H1 (cell line): Measurements from ENCODE around the gene PLCL2. TPM values are rescaled to one million over a fixed set of nuclear protein-coding genes. Genes with fewer than 3 reads are reported as not detected.

Source experiments
- CTCF ChIA-PET: fragments of 300-600 bp; sonication (Branson Sonifier 250); formaldehyde crosslinking; loops from one replicate; lab custom pipeline; 2021; ENCODE audit not compliant: partially characterized antibody; lab: Charles Lee
- POLR2A ChIA-PET: fragments of 300-600 bp; sonication (Branson Sonifier 250); formaldehyde crosslinking; loops from one replicate; lab custom pipeline; 2021; ENCODE audit warnings: inconsistent platforms; ENCODE audit not compliant: partially characterized antibody; lab: Charles Lee
- DNase-seq, 2 experiments: peaks; one replicate each; pipeline versions ENCODE4 v3.0.0 to v3.0.0-alpha.2; 2010 to 2022; ENCODE audit warnings: low spot score in 2 of 2, low read depth in 1 of 2, mixed read lengths in 1 of 2
- FAIRE-seq: peaks from 2 replicates; lab custom pipeline; 2011; peaks lifted over from hg19 to GRCh38; lab: Jason Lieb, UNC
- H2AFZ ChIP-seq: 2 replicates; pipeline ENCODE4 v1.8.1; 2012; ENCODE audit warnings: low read length, inconsistent platforms
- H2AK5ac ChIP-seq: 2 replicates; pipeline ENCODE4 v1.6.1; 2013; ENCODE audit warnings: low read depth, low read length
- H2BK120ac ChIP-seq: replicated peaks from 2 replicates; pipeline ENCODE3; 2013; ENCODE audit warnings: low read depth, low read length, inconsistent platforms
- H2BK12ac ChIP-seq: 2 replicates; pipeline ENCODE4 v1.6.1; 2013; ENCODE audit warnings: low read depth, low read length
- H2BK15ac ChIP-seq: 2 replicates; pipeline ENCODE4 v1.6.1; 2013; ENCODE audit warnings: low read length
- H2BK20ac ChIP-seq: 2 replicates; pipeline ENCODE4 v1.6.1; 2013; ENCODE audit warnings: low read length
- H2BK5ac ChIP-seq: 2 replicates; pipeline ENCODE4 v1.6.1; 2013; ENCODE audit warnings: low read depth, low read length
- H3K14ac ChIP-seq: 2 replicates; pipeline ENCODE4 v1.6.1; 2013; ENCODE audit warnings: inconsistent platforms; ENCODE audit not compliant: insufficient read length
- H3K18ac ChIP-seq: 2 replicates; pipeline ENCODE4 v1.6.1; 2013; ENCODE audit warnings: low read length; ENCODE audit errors: extremely low read depth
- H3K23ac ChIP-seq: 2 replicates; pipeline ENCODE4 v1.6.1; 2013; ENCODE audit warnings: inconsistent platforms; ENCODE audit not compliant: insufficient read length
- H3K23me2 ChIP-seq: 2 replicates; pipeline ENCODE4 v1.6.1; 2013; ENCODE audit warnings: low read depth, low read length
- H3K27ac ChIP-seq: 2 replicates; pipeline ENCODE4 v1.6.1; 2011; ENCODE audit warnings: low read depth, low read length, inconsistent platforms
- H3K27me3 ChIP-seq, 4 experiments: replicated peaks in 1 of 4; 1 replicate in 1 of 4; 2 replicates in 3 of 4; pipeline versions ENCODE4 v1.6.1 to v1.8.1; 2011 to 2013; ENCODE audit warnings: low read length in 3 of 4, mild to moderate bottlenecking in 3 of 4, inconsistent platforms in 2 of 4, mixed read lengths in 2 of 4, moderate library complexity in 1 of 4; ENCODE audit not compliant: control insufficient read depth in 3 of 4, insufficient read depth in 3 of 4; ENCODE audit errors: extremely low read depth in 1 of 4
- H3K36me3 ChIP-seq, 4 experiments: 2 replicates each; pipeline versions ENCODE4 v1.6.1 to v1.8.1; 2011 to 2013; ENCODE audit warnings: mild to moderate bottlenecking in 4 of 4, low read length in 3 of 4, moderate library complexity in 2 of 4, control low read depth in 1 of 4, inconsistent platforms in 1 of 4; ENCODE audit not compliant: insufficient read depth in 4 of 4, control insufficient read depth in 2 of 4
- H3K4ac ChIP-seq: replicated peaks from 2 replicates; pipeline ENCODE3; 2013; ENCODE audit warnings: low read length, low read depth, mixed read lengths, inconsistent platforms; ENCODE audit not compliant: insufficient read length
- H3K4me1 ChIP-seq, 4 experiments: replicated peaks in 1 of 4; 1 replicate in 1 of 4; 2 replicates in 3 of 4; pipeline versions ENCODE4 v1.6.1 to v1.8.1; 2011 to 2013; ENCODE audit warnings: low read length in 3 of 4, inconsistent platforms in 2 of 4, mixed read lengths in 1 of 4; ENCODE audit not compliant: insufficient read depth in 4 of 4, control insufficient read depth in 3 of 4
- H3K4me2 ChIP-seq, 2 experiments: 2 replicates each; pipeline versions ENCODE4 v1.6.1 to v1.8.1; 2011 to 2013; ENCODE audit warnings: low read depth in 2 of 2, low read length in 2 of 2, control low read depth in 1 of 2, inconsistent platforms in 1 of 2, mild to moderate bottlenecking in 1 of 2; ENCODE audit not compliant: insufficient read depth in 1 of 2
- H3K4me3 ChIP-seq, 4 experiments: fragments of 200-600, 300-600 bp in 1 of 4; sonication (generic), shearing (Covaris generic), sonication (Bioruptor Twin) in 1 of 4; 2 replicates each; pipeline versions ENCODE4 v1.5.1 to v1.8.1; 2011 to 2016; ENCODE audit warnings: low read length in 4 of 4, low read depth in 3 of 4, control low read depth in 2 of 4, inconsistent platforms in 2 of 4, mild to moderate bottlenecking in 2 of 4, mixed read lengths in 1 of 4, moderate library complexity in 1 of 4; ENCODE audit not compliant: insufficient read depth in 2 of 4; ENCODE audit errors: extremely low read depth in 1 of 4
- H3K56ac ChIP-seq: replicated peaks from 2 replicates; pipeline ENCODE3; 2013; ENCODE audit warnings: low read depth, mild to moderate bottlenecking, mixed read lengths, low read length, inconsistent platforms; ENCODE audit not compliant: insufficient read length
- H3K79me1 ChIP-seq: 2 replicates; pipeline ENCODE4 v1.6.1; 2013; ENCODE audit warnings: low read depth, low read length, control low read depth
- H3K79me2 ChIP-seq, 2 experiments: 2 replicates each; pipeline versions ENCODE4 v1.6.1 to v1.8.1; 2012 to 2013; ENCODE audit warnings: low read length in 2 of 2, mild to moderate bottlenecking in 2 of 2, inconsistent platforms in 1 of 2; ENCODE audit not compliant: insufficient read depth in 2 of 2, control insufficient read depth in 1 of 2
- H3K9ac ChIP-seq, 4 experiments: replicated peaks in 1 of 4; 1 replicate in 1 of 4; 2 replicates in 3 of 4; pipeline versions ENCODE4 v1.6.1 to v1.8.1; 2011 to 2013; ENCODE audit warnings: low read depth in 3 of 4, low read length in 3 of 4, control low read depth in 2 of 4, mild to moderate bottlenecking in 2 of 4, moderate library complexity in 2 of 4, inconsistent platforms in 1 of 4; ENCODE audit errors: extremely low read depth in 1 of 4
- H3K9me3 ChIP-seq, 2 experiments: 2 replicates each; pipeline versions ENCODE4 v1.6.1 to v1.8.1; 2012 to 2013; ENCODE audit warnings: mild to moderate bottlenecking in 2 of 2, moderate library complexity in 2 of 2, control low read depth in 1 of 2, inconsistent platforms in 1 of 2, low read depth in 1 of 2, low read length in 1 of 2, mixed read lengths in 1 of 2; ENCODE audit not compliant: insufficient read depth in 2 of 2
- H4K20me1 ChIP-seq, 2 experiments: replicated peaks in 1 of 2; 2 replicates each; pipeline versions ENCODE3 to v1.8.1; 2011 to 2013; ENCODE audit warnings: inconsistent platforms in 2 of 2, low read length in 2 of 2, mild to moderate bottlenecking in 1 of 2; ENCODE audit not compliant: insufficient read depth in 2 of 2, control insufficient read depth in 1 of 2
- H4K5ac ChIP-seq: 2 replicates; pipeline ENCODE4 v1.6.1; 2013; ENCODE audit warnings: low read length, low read depth, mixed read lengths, inconsistent platforms; ENCODE audit not compliant: insufficient read length
- H4K8ac ChIP-seq: 2 replicates; pipeline ENCODE4 v1.8.0; 2013; ENCODE audit warnings: mild to moderate bottlenecking, moderate library complexity, low read length, inconsistent platforms; ENCODE audit not compliant: insufficient read depth; ENCODE audit errors: extremely low read depth
- H4K91ac ChIP-seq: replicated peaks from 2 replicates; pipeline ENCODE3; 2013; ENCODE audit warnings: low read length, mixed read lengths, inconsistent platforms; ENCODE audit not compliant: insufficient read length
- CBX5 ChIP-seq: fragments of 300-800, 300-1000 bp; sonication (generic); IDR thresholded peaks from 2 replicates; pipeline ENCODE4 v1.7.1; 2016; ENCODE audit warnings: antibody characterized with exemption, low read length, low read depth
- CHD1 ChIP-seq: IDR thresholded peaks from 2 replicates; pipeline ENCODE4 v1.6.1; 2012; ENCODE audit warnings: low read depth, low read length, improper control_type of control experiment
- KDM1A ChIP-seq: fragments of 200-600, 300-600 bp; sonication (generic); IDR thresholded peaks from 2 replicates; pipeline ENCODE4 v1.7.1; 2016; ENCODE audit warnings: mild to moderate bottlenecking, low read length, borderline replicate concordance
- KDM4A ChIP-seq: IDR thresholded peaks from one replicate; pipeline ENCODE4 v1.7.1; 2012; ENCODE audit warnings: low read depth, mild to moderate bottlenecking, moderate library complexity, low read length, inconsistent platforms; ENCODE audit not compliant: severe bottlenecking
- NANOG ChIP-seq: IDR thresholded peaks from 2 replicates; pipeline ENCODE4 v1.6.1; 2011; ENCODE audit warnings: low read length, low read depth, mild to moderate bottlenecking, inconsistent platforms; ENCODE audit not compliant: insufficient read depth, poor library complexity, severe bottlenecking
- POU5F1 ChIP-seq: IDR thresholded peaks from 2 replicates; pipeline ENCODE4 v1.6.1; 2011; ENCODE audit warnings: low read depth, mild to moderate bottlenecking, low read length, moderate library complexity
- RNF2 ChIP-seq: fragments of 200-900, 300-1000 bp; sonication (generic); IDR thresholded peaks from 2 replicates; pipeline ENCODE4 v1.7.1; 2016; ENCODE audit warnings: borderline replicate concordance, low read depth, mild to moderate bottlenecking, antibody characterized with exemption, low read length; ENCODE audit not compliant: poor library complexity, severe bottlenecking; ENCODE audit errors: missing control alignments
- SP1 ChIP-seq: IDR thresholded peaks from 2 replicates; pipeline ENCODE4 v1.6.1; 2011; ENCODE audit warnings: low read depth, low read length
- SP4 ChIP-seq: IDR thresholded peaks from 2 replicates; pipeline ENCODE4 v1.6.1; 2012; ENCODE audit warnings: low read length, inconsistent platforms
- SRF ChIP-seq: IDR thresholded peaks from 2 replicates; pipeline ENCODE4 v1.6.1; 2011; ENCODE audit warnings: mild to moderate bottlenecking, low read depth, low read length, moderate library complexity
- ZNF274 ChIP-seq: IDR thresholded peaks from 2 replicates; pipeline ENCODE4 v1.7.0; 2012; ENCODE audit warnings: low read length, borderline replicate concordance; ENCODE audit errors: extremely low read depth
- whole genome bisulfite sequencing, 2 experiments: shearing (Covaris generic) in 1 of 2; methylation state at CpG; one replicate each; pipeline versions ENCODE4 v1.1.6 to v1.1.7; 2013 to 2015; ENCODE audit warnings: low lambda C conversion rate in 2 of 2, mixed read lengths in 2 of 2, inconsistent platforms in 1 of 2, low coverage in 1 of 2, missing lambda C conversion rate in 1 of 2; ENCODE audit not compliant: insufficient replicate concordance in 2 of 2, insufficient coverage in 1 of 2, insufficient read length in 1 of 2; ENCODE audit errors: extremely low coverage in 1 of 2, missing lambda C conversion rate in 1 of 2; 5-methylcytosine and 5-hydroxymethylcytosine counted together
- polyA plus RNA-seq, 7 experiments: library from polyadenylated mRNA; depleted of rRNA in 3 of 7; stranded (reverse) in 5 of 7; unstranded in 2 of 7; fragments of >200 nt in 5 of 7; fragments of 200-250 nt in 2 of 7; gene quantifications; 1 replicate in 5 of 7; 2 replicates in 1 of 7; 4 replicates in 1 of 7; pipeline versions ENCODE4 v1.2.1 to v1.2.3, GENCODE V29; 2011 to 2013; ENCODE audit warnings: missing spikeins in 2 of 7, mixed read lengths in 2 of 7
- total RNA-seq: library from RNA; stranded (reverse); fragmentation: NEBNext Ultra II Directional; extraction: Animal tissue kit (Norgen Biotek cat#: 25700); gene quantifications from 2 replicates; pipeline ENCODE4 v1.2.1, GENCODE V29; 2021

The PLCL2 gene
- total and polyA plus RNA-seq, 2 of the 8 experiments (the other 6 are each of a cell fraction or from before 2014, with no cell fraction given) = 3.5 to 6.8 TPM

GRCh38 chr3:16885593-16886302 lies 993 bp downstream of the PLCL2 start:
- Histone ChIP-seq H2BK12ac (0 out of 2 replicates have a peak overlapping the region, but pooled peaks have one; percentile 46), H3K9ac (no peak overlapping the region; a peak in 1 of 7 replicates), H3K18ac (no peak overlapping the region; the same call in 1 of the 2 replicates), H3K23me2 (peaks cover 10% of the 10 kb centered on the region; the same call in 1 of the 2 replicates), H4K91ac (no peak overlapping the region), H3K36me3 (no peaks in the 10 kb centered on the region; a peak in 1 of 8 replicates), H3K27ac (no peak overlapping the region), H3K4me2 (peak overlapping the region; percentile 79 to 93), H2BK120ac (no peak overlapping the region), H3K79me1 (no peaks in the 10 kb centered on the region), H4K20me1 (no peaks in the 10 kb centered on the region), H2BK20ac (no peak overlapping the region), H2BK15ac (no peak overlapping the region; the same call in 1 of the 2 replicates), H3K79me2 (peaks cover 0 to 35% of the 10 kb centered on the region in 2 experiments; a peak in 3 of 4 replicates), H3K4me1 (peaks cover 6 to 12% (median 9%) of the 10 kb centered on the region in 4 experiments), H2AK5ac (no peak overlapping the region), H4K8ac (no peak overlapping the region), H3K56ac (no peak overlapping the region), H3K4ac (no peak overlapping the region), H3K14ac (no peak overlapping the region), H3K27me3 (peaks cover 0 to 18% (median 13%) of the 10 kb centered on the region in 4 experiments; a peak in 6 of 7 replicates), H4K5ac (no peak overlapping the region), H3K4me3 (peak overlapping the region; percentile 64 to 85 (median 66)), H2AFZ (no peak overlapping the region), H3K9me3 (no peaks in the 10 kb centered on the region), H2BK5ac (no peak overlapping the region), H3K23ac (no peak overlapping the region)
- ChIA-PET CTCF (interaction anchor here (1.3 to 2.6 kb wide), 5 partner anchors 8 to 20 kb away, joined by 3 to 20 read pairs (median 8); no protein-coding TSS in a partner anchor), POLR2A (interaction anchor here (1.2 to 1.5 kb wide), 2 partner anchors 12 to 76 kb away, joined by 3 to 5 read pairs; no protein-coding TSS in a partner anchor)
- no peak for TF ChIP-seq KDM4A
- TF ChIP-seq SRF = no peak
- no peak for TF ChIP-seq POU5F1
- no peak for TF ChIP-seq KDM1A
- no peak for TF ChIP-seq SP4
- TF ChIP-seq ZNF274 = no peak
- no peak for TF ChIP-seq CHD1
- no peak for TF ChIP-seq SP1
- TF ChIP-seq CBX5 = no peak
- no peak for TF ChIP-seq RNF2
- TF ChIP-seq NANOG = no peak
- 78% methylated on average over 15 of the region's 15 CpGs; no CpG with 5 or more reads in 1 of the 2 experiments for WGBS, 2 experiments
- DNase-seq (no peak), FAIRE-seq (no peak)
